Activated CD8-positive, alpha-beta memory T cell treated with anti-CD3 and anti-CD28 coated beads, Interleukin-2, amount 10 ng/mL, durations not matched to agents 7 days and 5 days (primary cell): ENCODE measurements around the gene GDF7. TPM values are rescaled to one million over a fixed set of nuclear protein-coding genes. Genes with fewer than 3 reads are reported as not detected.

ENCODE experiments used
- ATAC-seq: fragments of 150-1000 bp; cut with Tn5 transposase; one replicate; pipeline ENCODE4 v1.10.0; 2021; ENCODE audit warnings: moderate library complexity
- CTCF ChIA-PET: fragments of 350-600 bp; sonication (Branson Sonifier 250); formaldehyde crosslinking; loops from one replicate; lab custom pipeline; 2021; ENCODE audit warnings: antibody characterized with exemption; lab: Charles Lee
- DNase-seq: peaks from one replicate; pipeline ENCODE4 v3.0.0-alpha.2; 2020
- H3K27ac Mint-ChIP-seq: one replicate; pipeline ENCODE4 v1.8.0; 2021; ENCODE audit warnings: mild to moderate bottlenecking, mixed read lengths
- H3K27me3 Mint-ChIP-seq: one replicate; pipeline ENCODE4 v1.8.0; 2021; ENCODE audit warnings: mixed read lengths
- H3K36me3 Mint-ChIP-seq: one replicate; pipeline ENCODE4 v1.8.0; 2021; ENCODE audit warnings: mild to moderate bottlenecking, mixed read lengths
- H3K4me1 Mint-ChIP-seq: one replicate; pipeline ENCODE4 v1.8.0; 2021; ENCODE audit warnings: mixed read lengths
- H3K4me3 Mint-ChIP-seq: one replicate; pipeline ENCODE4 v1.8.0; 2021; ENCODE audit warnings: mild to moderate bottlenecking, moderate library complexity, mixed read lengths
- H3K9me3 Mint-ChIP-seq: one replicate; pipeline ENCODE4 v1.8.0; 2022; ENCODE audit warnings: low read depth, mixed read lengths
- total RNA-seq, 2 experiments: library from RNA; stranded (reverse); gene quantifications; one replicate each; pipeline ENCODE4 v1.2.3, GENCODE V29; 2021

The GDF7 gene
- total RNA-seq, 2 experiments from 2014 or later = not detected

DNA sequence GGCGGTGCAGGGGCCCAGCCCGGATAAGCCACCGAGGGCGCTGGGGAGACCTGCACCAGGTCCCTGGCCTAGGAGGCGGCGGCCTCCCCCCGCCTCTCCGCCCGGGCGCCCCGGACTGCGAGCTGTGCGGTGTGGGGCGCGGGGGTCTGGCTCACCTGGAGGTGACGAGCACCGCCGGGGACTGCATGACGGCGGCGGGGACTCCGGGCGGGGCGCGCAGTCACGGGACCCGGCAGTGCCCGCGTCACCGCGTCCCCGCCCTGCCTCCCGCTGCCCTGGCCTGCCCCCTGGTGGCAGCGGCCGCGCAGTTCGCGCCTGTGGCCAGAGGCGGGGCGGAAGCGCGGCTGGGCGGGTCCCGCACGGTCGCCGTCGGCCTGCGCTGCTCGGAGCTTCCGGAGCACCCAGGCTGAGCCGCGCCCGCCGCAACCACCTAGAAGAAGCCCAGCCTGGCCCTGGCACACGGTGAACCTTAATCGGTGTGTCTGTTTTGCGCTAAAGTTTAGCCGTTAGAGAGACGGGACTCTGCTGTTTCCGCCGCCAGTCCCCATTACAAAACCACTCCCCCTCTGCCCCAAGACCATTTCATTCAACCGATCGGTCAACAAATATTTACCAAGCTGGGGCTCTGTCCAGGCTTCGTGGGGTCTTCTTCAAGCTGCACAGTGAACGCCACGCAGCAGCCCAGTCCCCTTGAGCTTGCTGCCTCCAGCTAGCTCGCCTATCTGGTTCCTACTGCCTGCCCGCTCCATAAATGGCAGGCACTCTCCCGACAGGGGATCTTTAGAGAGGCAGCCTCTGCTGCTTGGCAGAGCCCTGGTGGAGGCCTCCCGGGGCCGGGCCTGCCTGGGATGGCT, 15.8 kb upstream of the GDF7 start, which contains the start of gene HS1BP3:
HS1BP3 (minus strand) TSS at position 222 of the 854 bp plus-strand sequence; CDS start at position 187, 35 bp downstream.
- no peaks in the 10 kb centered on the region for H3K9me3 Mint-ChIP-seq
- peaks cover 19% of the 10 kb centered on the region for H3K4me1 Mint-ChIP-seq
- H3K27me3 Mint-ChIP-seq = peaks cover 12% of the 10 kb centered on the region
- H3K4me3 Mint-ChIP-seq = peak within 1 kb of the TSS; percentile 83
- DNase-seq (peak; percentile 88), ATAC-seq (peak; percentile 96)
- H3K36me3 Mint-ChIP-seq = no peaks in the 10 kb centered on the region
- CTCF ChIA-PET = interaction anchor here (0.6 to 4.4 kb wide), 39 partner anchors 9 to 696 kb away, joined by 3 to 46 read pairs (median 5); partner anchors contain the start of genes GDF7 and RHOB
- H3K27ac Mint-ChIP-seq = peak within 1 kb of the TSS; percentile 87

GRCh38 chr2:20651731-20652099, 15.2 kb upstream of the GDF7 start:
- Mint-ChIP-seq H3K36me3 (no peaks in the 10 kb centered on the region), H3K27ac (peak overlapping the region; percentile 87), H3K27me3 (peaks cover 14% of the 10 kb centered on the region)

DNA sequence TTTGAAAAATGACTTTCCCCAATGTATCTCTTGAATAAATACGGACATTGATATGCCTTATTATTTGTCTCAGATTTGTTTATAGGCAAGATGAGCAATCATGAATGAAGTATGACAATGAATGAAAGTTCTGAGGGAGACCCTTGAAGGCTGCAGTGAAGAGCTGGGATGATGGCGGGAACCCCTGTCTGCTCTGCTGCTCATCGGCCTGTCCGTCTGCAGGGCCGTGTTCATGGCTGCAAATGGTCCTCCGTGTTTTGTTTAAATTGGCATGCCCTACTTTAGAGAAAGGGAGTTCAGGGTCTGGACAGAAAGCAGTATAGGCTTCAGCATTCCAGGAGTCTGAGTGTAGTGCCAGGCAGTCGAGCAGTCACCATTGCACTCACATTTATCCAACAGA, 14.8 kb upstream of the GDF7 start:
- CTCF ChIA-PET = interaction anchor here (1.3 to 4.4 kb wide), 12 partner anchors 9 to 311 kb away, joined by 4 to 46 read pairs (median 10); partner anchors contain the start of genes GDF7 and RHOB
- Mint-ChIP-seq H3K36me3 (no peaks in the 10 kb centered on the region), H3K9me3 (no peaks in the 10 kb centered on the region), H3K4me3 (no peak overlapping the region), H3K27ac (no peak overlapping the region), H3K4me1 (peaks cover 19% of the 10 kb centered on the region), H3K27me3 (peaks cover 14% of the 10 kb centered on the region)
- no peak for ATAC-seq
- DNase-seq = no peak

More at GRCh38 chr2:20651731-20652099, 15.2 kb upstream of the GDF7 start:
- H3K4me1 Mint-ChIP-seq = peaks cover 19% of the 10 kb centered on the region
- CTCF ChIA-PET = interaction anchor here (0.6 to 4.4 kb wide), 37 partner anchors 9 to 696 kb away, joined by 3 to 46 read pairs (median 6); partner anchors contain the start of genes GDF7 and RHOB
- ATAC-seq (no peak), DNase-seq (no peak)
- no peaks in the 10 kb centered on the region for H3K9me3 Mint-ChIP-seq
- H3K4me3 Mint-ChIP-seq = peak overlapping the region; percentile 75

GRCh38 chr2:20652673-20653575, 14.0 kb upstream of the GDF7 start:
- Mint-ChIP-seq H3K27ac (no peak overlapping the region), H3K4me1 (peaks cover 19% of the 10 kb centered on the region), H3K27me3 (peaks cover 16% of the 10 kb centered on the region), H3K36me3 (no peaks in the 10 kb centered on the region), H3K4me3 (no peak overlapping the region), H3K9me3 (no peaks in the 10 kb centered on the region)
- no peak for DNase-seq
- no peak for ATAC-seq
- CTCF ChIA-PET = interaction anchor here (1.7 to 4.4 kb wide), 3 partner anchors 8 to 74 kb away, joined by 4 to 44 read pairs (median 7); no protein-coding TSS in a partner anchor

DNA sequence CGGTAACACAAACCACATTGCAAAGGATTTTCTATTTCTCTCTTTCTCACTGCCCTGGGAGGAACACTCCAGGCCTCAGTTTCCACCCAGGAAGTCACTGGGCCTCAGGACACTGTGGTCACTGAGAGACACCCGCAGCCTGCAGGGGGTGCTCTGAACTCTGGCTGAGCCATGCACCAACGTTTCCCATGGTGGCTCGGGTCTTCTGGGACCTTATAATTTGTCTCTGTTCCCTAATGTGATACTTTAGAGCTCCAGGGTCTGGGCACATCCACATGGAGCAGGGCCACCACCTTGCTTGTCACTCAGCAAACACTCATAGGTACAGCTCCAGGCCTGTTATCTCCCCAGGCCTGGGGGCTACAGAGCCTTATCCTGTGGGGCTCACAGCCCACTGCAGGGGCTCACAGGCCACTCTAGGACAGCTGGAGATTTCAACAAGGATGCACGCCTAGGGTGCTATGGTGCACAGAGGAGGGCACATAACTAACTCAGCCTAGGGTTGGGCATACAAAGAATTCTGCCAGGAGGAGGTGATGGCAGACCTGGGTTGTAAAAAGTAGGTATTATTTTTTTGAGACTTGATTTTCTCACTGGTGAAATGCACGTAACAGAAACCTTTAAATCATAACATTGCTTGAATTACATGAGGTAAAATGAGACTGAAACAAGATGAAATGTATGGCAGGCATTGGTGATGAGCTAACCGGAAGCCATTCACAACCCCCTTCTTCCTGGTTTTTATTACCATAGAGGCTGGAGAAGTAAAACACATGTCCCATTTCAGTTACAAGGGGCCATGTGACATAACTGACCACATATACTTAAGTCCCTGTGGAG, 13.0 kb upstream of the GDF7 start:
- DNase-seq = no peak
- no peaks in the 10 kb centered on the region for H3K36me3 Mint-ChIP-seq
- H3K27ac Mint-ChIP-seq = no peak overlapping the region
- H3K9me3 Mint-ChIP-seq = no peaks in the 10 kb centered on the region
- H3K4me1 Mint-ChIP-seq = peaks cover 19% of the 10 kb centered on the region
- H3K27me3 Mint-ChIP-seq = peaks cover 22% of the 10 kb centered on the region
- H3K4me3 Mint-ChIP-seq = no peak overlapping the region
- ATAC-seq = no peak
- CTCF ChIA-PET = interaction anchor here (0.6 to 4.4 kb wide), 4 partner anchors 7 to 309 kb away, joined by 3 to 44 read pairs (median 6); no protein-coding TSS in a partner anchor

GRCh38 chr2:20654535-20654813, 12.5 kb upstream of the GDF7 start:
- Mint-ChIP-seq H3K4me1 (peaks cover 15% of the 10 kb centered on the region), H3K4me3 (no peak overlapping the region), H3K9me3 (no peaks in the 10 kb centered on the region), H3K27me3 (peaks cover 27% of the 10 kb centered on the region), H3K27ac (no peak overlapping the region), H3K36me3 (no peaks in the 10 kb centered on the region)
- ATAC-seq (no peak), DNase-seq (no peak)
- CTCF ChIA-PET = interaction anchor here (0.6 to 2.0 kb wide), 3 partner anchors 12 to 309 kb away, joined by 3 to 6 read pairs (median 5); no protein-coding TSS in a partner anchor

GRCh38 chr2:20656561-20656960, 10.4 kb upstream of the GDF7 start:
- no peak for DNase-seq
- Mint-ChIP-seq H3K4me3 (no peak overlapping the region), H3K36me3 (no peaks in the 10 kb centered on the region), H3K27ac (no peak overlapping the region), H3K27me3 (peaks cover 46% of the 10 kb centered on the region), H3K9me3 (no peaks in the 10 kb centered on the region), H3K4me1 (peaks cover 1% of the 10 kb centered on the region)
- CTCF ChIA-PET = interaction anchor here (1.0 to 2.0 kb wide), 2 partner anchors 10 to 307 kb away, joined by 3 to 7 read pairs; no protein-coding TSS in a partner anchor
- no peak for ATAC-seq

GRCh38 chr2:20657522-20658235, 9.3 kb upstream of the GDF7 start:
- no peaks in the 10 kb centered on the region for H3K4me1 Mint-ChIP-seq

DNA sequence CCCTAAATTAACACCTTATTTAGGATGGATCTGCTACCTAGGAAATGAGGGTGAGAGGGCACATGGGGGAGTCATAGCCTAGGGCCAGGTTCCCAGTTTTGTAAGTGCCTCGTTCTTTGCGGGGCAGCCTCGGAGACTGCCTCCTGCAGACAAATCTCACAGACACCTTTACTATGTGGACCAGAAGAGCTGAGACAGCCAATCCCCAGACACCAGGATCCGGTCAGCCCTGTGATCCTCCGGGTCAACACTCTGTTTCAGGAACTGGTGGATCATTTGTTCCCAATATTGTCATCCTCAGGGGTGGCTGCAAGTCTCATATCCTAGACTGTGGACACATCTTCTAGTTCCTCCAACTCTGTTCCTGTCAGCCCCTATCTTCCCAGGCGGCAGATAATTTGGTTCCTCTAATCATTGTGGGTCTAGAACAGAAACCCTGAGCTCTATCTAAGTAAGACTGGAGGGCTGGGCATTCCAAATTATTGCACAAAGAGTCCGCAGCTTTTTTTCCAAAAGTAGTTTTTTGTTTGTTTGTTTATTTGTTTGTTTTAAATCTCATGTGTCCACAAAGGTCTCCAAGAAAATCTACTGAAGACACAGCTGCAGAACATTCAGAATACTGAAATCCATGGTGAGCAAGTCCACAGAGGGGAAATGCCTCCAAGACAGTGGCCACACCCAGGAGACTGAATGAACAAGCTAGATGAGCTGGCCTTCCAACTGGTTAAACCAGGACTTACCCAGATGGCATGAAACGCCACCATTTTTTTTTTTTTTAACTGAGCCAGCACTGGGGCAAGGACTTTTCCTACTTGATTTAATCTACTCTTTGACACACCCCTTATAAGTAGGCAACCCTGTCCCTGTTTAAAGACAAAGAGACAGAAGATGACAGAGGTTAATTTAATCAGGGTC, 6.2 kb upstream of the GDF7 start:
- CTCF ChIA-PET = interaction anchor here (0.7 to 8.6 kb wide), 31 partner anchors 9 to 382 kb away, joined by 3 to 154 read pairs (median 4); partner anchors contain the start of genes HS1BP3 and LDAH
- H3K27ac Mint-ChIP-seq = no peak overlapping the region
- no peaks in the 10 kb centered on the region for H3K36me3 Mint-ChIP-seq
- peaks cover 5% of the 10 kb centered on the region for H3K4me1 Mint-ChIP-seq
- H3K9me3 Mint-ChIP-seq = no peaks in the 10 kb centered on the region
- ATAC-seq (no peak), DNase-seq (no peak)
- no peak overlapping the region for H3K4me3 Mint-ChIP-seq
- peaks cover 76% of the 10 kb centered on the region for H3K27me3 Mint-ChIP-seq

More at GRCh38 chr2:20657522-20658235, 9.3 kb upstream of the GDF7 start:
- H3K27me3 Mint-ChIP-seq = peaks cover 58% of the 10 kb centered on the region
- H3K27ac Mint-ChIP-seq = no peak overlapping the region
- ATAC-seq (no peak), DNase-seq (no peak)
- H3K36me3 Mint-ChIP-seq = no peaks in the 10 kb centered on the region
- CTCF ChIA-PET = interaction anchor here (1.0 to 2.0 kb wide), 2 partner anchors 9 to 306 kb away, joined by 3 to 7 read pairs; no protein-coding TSS in a partner anchor
- H3K4me3 Mint-ChIP-seq = no peak overlapping the region
- no peaks in the 10 kb centered on the region for H3K9me3 Mint-ChIP-seq

GRCh38 chr2:20661421-20662307, 5.3 kb upstream of the GDF7 start:
- Mint-ChIP-seq H3K9me3 (no peaks in the 10 kb centered on the region), H3K4me1 (peaks cover 12% of the 10 kb centered on the region), H3K36me3 (no peaks in the 10 kb centered on the region), H3K27me3 (peaks cover 82% of the 10 kb centered on the region), H3K27ac (no peak overlapping the region), H3K4me3 (no peak overlapping the region)
- CTCF ChIA-PET = interaction anchor here (0.6 to 8.6 kb wide), 35 partner anchors 9 to 381 kb away, joined by 3 to 154 read pairs (median 4); partner anchors contain the start of genes HS1BP3 and LDAH
- ATAC-seq = peak; percentile 73
- peak; percentile 75 for DNase-seq
